K562 (cell line): ENCODE results near the gene EIPR1. TPM values are rescaled to one million over a fixed set of nuclear protein-coding genes. Genes with fewer than 3 reads are reported as not detected.

Experiments
- ETV6 ChIP-seq, 3 experiments: fragments of 150-350 bp in 1 of 3; sonication (generic) in 1 of 3; formaldehyde crosslinking in 1 of 3; IDR thresholded peaks; 2 replicates each; pipeline versions ENCODE4 v1.6.1 to v1.8.0; 2014 to 2022; ENCODE audit warnings: borderline replicate concordance in 2 of 3, low read depth in 2 of 3, antibody characterized with exemption in 1 of 3, low read length in 1 of 3, mild to moderate bottlenecking in 1 of 3, missing genetic modification reagents in 1 of 3
- polyA plus RNA-seq, 8 experiments: library from polyadenylated mRNA; depleted of rRNA in 4 of 8; stranded (reverse) in 5 of 8; unstranded in 3 of 8; fragments of >200 nt; fragmentation: Nextera tagmentation in 2 of 8; fragmentation: Illumina TruSeq in 1 of 8; extraction: Ambion mirVana in 2 of 8; extraction: Trizol in 1 of 8; gene quantifications; 2 replicates each; pipeline versions ENCODE4 v1.2.1 to v1.2.3, GENCODE V29; 2011 to 2014; ENCODE audit warnings: inconsistent platforms in 1 of 8, missing spikeins in 1 of 8
- total RNA-seq, 7 experiments: library from RNA; depleted of rRNA in 6 of 7; stranded (reverse); fragments of >200 nt in 6 of 7; fragmentation: Illumina TruSeq in 2 of 7; extraction: Trizol in 2 of 7; gene quantifications; 2 replicates each; pipeline versions ENCODE4 v1.2.1 to v1.2.3, GENCODE V29; 2011 to 2021; ENCODE audit warnings: low replicate concordance in 1 of 7
- TF ChIP-seq, protein P1 (sequence below), 2 experiments: fragments of 450-650 bp; IDR thresholded peaks; 2 replicates each; pipeline ENCODE4 v1.6.1; 2016; ENCODE audit warnings: mild to moderate bottlenecking in 2 of 2, borderline replicate concordance in 1 of 2, low read depth in 1 of 2, moderate library complexity in 1 of 2

Gene EIPR1
- total and polyA plus RNA-seq, 9 of the 15 experiments (the other 6 are each of a cell fraction or from before 2014, with no cell fraction given) = 19.9 to 54.4 (median 35.9) TPM

GRCh38 chr2:3403587-3404334 lies 26.1 kb upstream of the EIPR1 start (continued):
- TF ChIP-seq, protein P1, sequence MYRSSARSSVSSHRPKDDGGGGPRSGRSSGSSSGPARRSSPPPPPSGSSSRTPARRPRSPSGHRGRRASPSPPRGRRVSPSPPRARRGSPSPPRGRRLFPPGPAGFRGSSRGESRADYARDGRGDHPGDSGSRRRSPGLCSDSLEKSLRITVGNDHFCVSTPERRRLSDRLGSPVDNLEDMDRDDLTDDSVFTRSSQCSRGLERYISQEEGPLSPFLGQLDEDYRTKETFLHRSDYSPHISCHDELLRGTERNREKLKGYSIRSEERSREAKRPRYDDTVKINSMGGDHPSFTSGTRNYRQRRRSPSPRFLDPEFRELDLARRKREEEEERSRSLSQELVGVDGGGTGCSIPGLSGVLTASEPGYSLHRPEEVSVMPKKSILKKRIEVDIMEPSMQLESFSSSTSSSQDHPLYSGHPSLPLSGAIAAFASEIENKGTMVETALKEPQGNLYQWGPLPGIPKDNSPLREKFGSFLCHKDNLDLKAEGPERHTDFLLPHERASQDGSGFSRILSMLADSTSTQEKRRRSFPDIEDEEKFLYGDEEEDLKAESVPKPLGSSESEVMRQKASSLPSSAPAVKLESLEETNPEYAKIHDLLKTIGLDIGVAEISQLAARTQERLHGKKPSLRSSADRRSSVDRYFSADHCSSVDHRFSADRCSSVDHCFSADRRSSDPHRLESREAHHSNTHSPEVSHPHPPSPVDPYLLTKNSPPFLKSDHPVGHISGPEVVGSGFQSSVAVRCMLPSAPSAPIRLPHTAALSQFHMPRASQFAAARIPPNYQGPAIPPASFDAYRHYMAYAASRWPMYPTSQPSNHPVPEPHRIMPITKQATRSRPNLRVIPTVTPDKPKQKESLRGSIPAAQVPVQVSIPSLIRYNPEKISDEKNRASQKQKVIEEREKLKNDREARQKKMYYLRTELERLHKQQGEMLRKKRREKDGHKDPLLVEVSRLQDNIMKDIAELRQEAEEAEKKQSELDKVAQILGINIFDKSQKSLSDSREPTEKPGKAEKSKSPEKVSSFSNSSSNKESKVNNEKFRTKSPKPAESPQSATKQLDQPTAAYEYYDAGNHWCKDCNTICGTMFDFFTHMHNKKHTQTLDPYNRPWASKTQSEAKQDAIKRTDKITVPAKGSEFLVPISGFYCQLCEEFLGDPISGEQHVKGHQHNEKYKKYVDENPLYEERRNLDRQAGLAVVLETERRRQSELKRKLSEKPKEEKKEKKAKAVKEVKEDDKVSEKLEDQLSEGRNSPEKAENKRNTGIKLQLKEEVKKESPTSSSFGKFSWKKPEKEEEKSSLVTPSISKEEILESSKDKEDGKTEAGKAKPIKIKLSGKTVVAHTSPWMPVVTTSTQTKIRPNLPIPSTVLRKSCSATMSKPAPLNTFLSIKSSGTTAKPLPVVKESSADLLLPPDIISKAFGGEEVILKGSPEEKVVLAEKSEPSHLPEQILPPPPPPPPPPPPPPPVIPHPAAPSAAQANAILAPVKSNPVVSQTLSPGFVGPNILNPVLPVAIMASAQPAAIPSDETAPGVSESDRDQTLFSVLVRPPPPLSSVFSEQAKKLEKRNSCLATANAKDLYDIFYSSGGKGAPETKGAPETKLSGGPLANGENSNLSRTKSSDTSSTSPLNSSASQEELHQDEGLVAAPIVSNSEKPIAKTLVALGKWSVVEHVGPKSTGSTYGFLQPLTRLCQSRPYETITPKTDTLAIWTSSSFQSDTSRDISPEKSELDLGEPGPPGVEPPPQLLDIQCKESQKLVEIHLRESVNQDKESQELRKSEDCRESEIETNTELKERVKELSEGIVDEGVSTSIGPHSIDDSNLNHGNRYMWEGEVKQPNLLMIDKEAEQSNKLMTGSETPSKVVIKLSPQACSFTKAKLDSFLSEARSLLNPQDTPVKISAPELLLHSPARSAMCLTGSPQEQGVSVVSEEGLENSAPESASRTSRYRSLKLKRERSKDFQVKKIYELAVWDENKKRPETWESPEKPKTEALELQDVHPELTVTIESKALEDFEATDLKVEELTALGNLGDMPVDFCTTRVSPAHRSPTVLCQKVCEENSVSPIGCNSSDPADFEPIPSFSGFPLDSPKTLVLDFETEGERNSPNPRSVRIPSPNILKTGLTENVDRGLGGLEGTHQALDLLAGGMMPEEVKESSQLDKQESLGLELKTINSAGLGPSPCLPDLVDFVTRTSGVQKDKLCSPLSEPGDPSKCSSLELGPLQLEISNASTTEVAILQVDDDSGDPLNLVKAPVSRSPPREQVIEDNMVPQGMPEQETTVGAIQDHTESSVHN (IDR thresholded peaks at IDR 0.05; ENCODE audit: borderline replicate concordance in 1 of 2, low read depth in 1 of 2) = no peak
- TF ChIP-seq ETV6 (IDR thresholded peaks at IDR 0.05; ENCODE audit: borderline replicate concordance in 1 of 2, low read depth in 2 of 2, low read length in 1 of 2) = no peak
- TF ChIP-seq ETV6 (CRISPR knock-in tag; IDR thresholded peaks at IDR 0.05; ENCODE audit: borderline replicate concordance) = no peak
- TF ChIP-seq, all 486 proteins: peak for 0
